ENCODE measurements around the gene RBM12. TPM values are rescaled to one million over a fixed set of nuclear protein-coding genes. Genes with fewer than 3 reads are reported as not detected.
A peak's percentile ranks its signal among the peaks of the same experiment; 100 is the strongest.

The RBM12 gene
- polyA plus RNA-seq, 1 donor (not counting 4 experiments of a cell fraction or from before 2014, with no cell fraction given): 98.9 TPM

DNA sequence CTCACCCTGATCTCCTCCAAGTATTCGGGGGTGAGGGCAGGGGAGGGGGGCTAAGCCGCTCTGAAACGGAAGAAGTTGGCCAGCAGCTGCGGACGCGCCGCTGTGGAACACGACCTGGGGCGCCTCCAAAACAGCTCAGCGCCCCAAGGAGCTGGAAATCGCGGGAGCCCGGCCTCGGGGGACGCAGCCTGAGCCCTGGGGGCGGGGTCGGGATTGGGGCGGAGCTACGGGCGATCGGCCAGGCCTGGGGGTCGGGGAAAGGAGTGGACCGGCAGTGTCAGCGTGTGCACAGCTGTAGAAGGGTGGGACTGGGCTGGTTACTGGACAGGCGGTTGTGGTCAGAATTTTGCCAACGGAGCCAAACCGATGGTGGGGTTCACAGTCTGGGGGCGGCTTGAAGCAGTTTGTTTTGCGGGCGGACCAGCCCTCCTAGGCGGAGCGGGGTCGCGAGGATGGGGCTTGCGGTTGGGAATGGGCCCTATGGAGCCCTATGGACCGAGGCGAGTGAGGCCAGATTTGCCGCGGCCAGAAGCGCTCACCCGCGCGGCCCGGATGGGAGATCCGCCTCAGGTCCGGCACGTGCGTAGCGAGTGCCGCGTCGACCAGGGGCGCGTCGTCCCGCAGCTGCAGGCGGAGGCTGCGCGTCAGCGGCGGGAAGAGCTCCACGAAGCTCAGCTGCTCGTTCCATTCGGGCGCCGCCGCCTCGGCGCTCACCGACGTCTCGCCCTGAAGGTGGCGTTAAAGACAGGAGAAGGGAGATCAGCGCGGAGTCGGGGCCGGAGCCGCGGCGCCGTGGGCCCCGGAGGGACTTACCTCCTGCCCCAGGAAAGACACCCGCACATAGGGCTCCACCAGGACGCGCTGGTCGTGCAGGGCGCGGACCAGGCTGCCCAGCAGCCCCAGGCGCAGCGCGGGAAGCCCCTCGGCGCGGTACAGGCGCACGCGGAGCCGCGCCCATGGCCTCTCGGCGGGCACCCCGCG lies 63.4 kb downstream of the RBM12 start:
- H3K9me1 ChIP-seq (ENCODE audit: control insufficient read depth, extremely low read depth, insufficient read depth, low read length): no peaks in the 10 kb centered on the region
- no peaks in the 10 kb centered on the region for H3K36me3 ChIP-seq (ENCODE audit: control insufficient read depth in 2 of 2, extremely low read depth in 1 of 2, insufficient read depth in 2 of 2, low read length in 2 of 2)
- H2AFZ ChIP-seq (ENCODE audit: control insufficient read depth, low read length): peak overlapping the region; percentile 80
- no peaks in the 10 kb centered on the region for H3K79me2 ChIP-seq (ENCODE audit: control insufficient read depth, insufficient read depth, low read length)
- no peaks in the 10 kb centered on the region for H3K9me3 ChIP-seq (ENCODE audit: control insufficient read depth, low read depth, low read length)
- dilution Hi-C loops (cut with MboI; ENCODE audit: extremely low pct_ligation_motif_present, low sequenced_read_pairs): no loop called here
- FAIRE-seq (no peak), DNase-seq (ENCODE audit: low read depth, low spot score) (no peak)
- no peaks in the 10 kb centered on the region for H4K20me1 ChIP-seq (ENCODE audit: control insufficient read depth, extremely low read depth, insufficient read depth, low read length)
- peaks cover 49% of the 10 kb centered on the region for H3K27me3 ChIP-seq (ENCODE audit: control insufficient read depth, extremely low read depth, insufficient read depth, low read length)
- TF ChIP-seq, protein P1, sequence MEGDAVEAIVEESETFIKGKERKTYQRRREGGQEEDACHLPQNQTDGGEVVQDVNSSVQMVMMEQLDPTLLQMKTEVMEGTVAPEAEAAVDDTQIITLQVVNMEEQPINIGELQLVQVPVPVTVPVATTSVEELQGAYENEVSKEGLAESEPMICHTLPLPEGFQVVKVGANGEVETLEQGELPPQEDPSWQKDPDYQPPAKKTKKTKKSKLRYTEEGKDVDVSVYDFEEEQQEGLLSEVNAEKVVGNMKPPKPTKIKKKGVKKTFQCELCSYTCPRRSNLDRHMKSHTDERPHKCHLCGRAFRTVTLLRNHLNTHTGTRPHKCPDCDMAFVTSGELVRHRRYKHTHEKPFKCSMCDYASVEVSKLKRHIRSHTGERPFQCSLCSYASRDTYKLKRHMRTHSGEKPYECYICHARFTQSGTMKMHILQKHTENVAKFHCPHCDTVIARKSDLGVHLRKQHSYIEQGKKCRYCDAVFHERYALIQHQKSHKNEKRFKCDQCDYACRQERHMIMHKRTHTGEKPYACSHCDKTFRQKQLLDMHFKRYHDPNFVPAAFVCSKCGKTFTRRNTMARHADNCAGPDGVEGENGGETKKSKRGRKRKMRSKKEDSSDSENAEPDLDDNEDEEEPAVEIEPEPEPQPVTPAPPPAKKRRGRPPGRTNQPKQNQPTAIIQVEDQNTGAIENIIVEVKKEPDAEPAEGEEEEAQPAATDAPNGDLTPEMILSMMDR (optimal IDR thresholded peaks at IDR 0.05 in 1 of 3, IDR thresholded peaks at IDR 0.05 in 1 of 3, conservative IDR thresholded peaks at IDR 0.05 in 1 of 3; ENCODE audit: extremely low read depth in 1 of 3, insufficient read depth in 2 of 3, low read length in 3 of 3): peak; percentile 25 to 72 (median 57)
- no peak for TF ChIP-seq EZH2 (IDR thresholded peaks at IDR 0.05; ENCODE audit: low read length)
- peak overlapping the region; percentile 41 for H3K9ac ChIP-seq (ENCODE audit: control insufficient read depth, extremely low read depth, insufficient read depth, low read length)
- H3K4me3 ChIP-seq (ENCODE audit: control insufficient read depth in 2 of 3, extremely low read depth in 1 of 3, insufficient read depth in 2 of 3, low read depth in 1 of 3, low read length in 3 of 3): peak overlapping the region; percentile 12 to 61 (median 59)
- H3K4me1 ChIP-seq (ENCODE audit: control insufficient read depth, extremely low read depth, insufficient read depth, low read length): peaks cover 7% of the 10 kb centered on the region
- no peak overlapping the region for H3K27ac ChIP-seq (ENCODE audit: control insufficient read depth, insufficient read depth, low read length)
- peak overlapping the region; percentile 87 for H3K4me2 ChIP-seq (ENCODE audit: control insufficient read depth, extremely low read depth, insufficient read depth, low read depth, low read length)

DNA sequence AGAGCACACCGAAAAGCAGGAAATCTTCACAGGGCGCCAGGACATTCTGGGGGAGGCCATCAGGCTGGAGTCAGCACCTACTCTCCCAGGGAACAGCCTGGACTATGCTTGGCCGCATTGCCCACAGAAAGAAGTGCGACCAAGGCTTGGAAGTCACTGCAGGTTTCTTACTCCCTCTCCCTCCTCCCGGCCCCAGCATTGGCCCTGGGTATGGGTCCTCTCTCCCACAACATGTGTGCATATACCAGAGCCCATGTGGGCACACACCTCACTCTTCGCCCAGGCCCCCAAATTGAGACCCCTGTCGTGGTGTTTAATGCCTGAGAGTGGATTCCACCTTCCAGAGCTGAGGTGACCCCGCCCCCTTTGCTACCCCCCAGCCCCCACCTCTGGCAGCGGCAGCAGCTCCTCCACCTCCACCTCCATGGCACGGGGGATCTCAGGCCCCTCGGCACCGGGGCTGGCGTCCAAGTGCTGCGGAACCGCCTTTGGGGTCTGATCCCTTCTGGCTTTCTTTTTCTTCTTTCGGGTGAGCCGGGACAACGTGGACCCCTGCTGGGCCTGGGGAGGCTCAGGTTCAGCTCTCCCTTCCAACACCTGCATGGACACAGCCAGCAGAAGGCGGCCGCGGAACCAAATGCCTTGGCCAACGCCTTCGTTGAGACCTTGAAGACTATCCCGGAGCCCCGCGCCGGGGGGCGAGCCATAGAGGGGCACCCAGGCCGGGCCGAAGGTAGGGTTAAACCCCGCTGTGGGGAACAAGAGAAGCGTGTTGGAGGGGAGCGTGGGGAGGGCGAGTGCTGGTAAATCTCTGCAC lies 64.3 kb downstream of the RBM12 start:
- H3K4me3 ChIP-seq (ENCODE audit: control insufficient read depth in 2 of 3, extremely low read depth in 1 of 3, insufficient read depth in 2 of 3, low read depth in 1 of 3, low read length in 3 of 3): no peak overlapping the region
- H3K27me3 ChIP-seq (ENCODE audit: control insufficient read depth, extremely low read depth, insufficient read depth, low read length): peaks cover 49% of the 10 kb centered on the region

More for the DNA sequence above, 64.3 kb downstream of the RBM12 start:
- TF ChIP-seq EZH2 (IDR thresholded peaks at IDR 0.05; ENCODE audit: low read length): no peak
- TF ChIP-seq, protein P1 (optimal IDR thresholded peaks at IDR 0.05 in 1 of 3, IDR thresholded peaks at IDR 0.05 in 1 of 3, conservative IDR thresholded peaks at IDR 0.05 in 1 of 3; ENCODE audit: extremely low read depth in 1 of 3, insufficient read depth in 2 of 3, low read length in 3 of 3): no peak
- FAIRE-seq (no peak), DNase-seq (ENCODE audit: low read depth, low spot score) (no peak)
- Histone ChIP-seq H3K27ac (ENCODE audit: control insufficient read depth, insufficient read depth, low read length) (no peak overlapping the region), H3K4me2 (ENCODE audit: control insufficient read depth, extremely low read depth, insufficient read depth, low read depth, low read length) (peak overlapping the region; percentile 87), H4K20me1 (ENCODE audit: control insufficient read depth, extremely low read depth, insufficient read depth, low read length) (no peaks in the 10 kb centered on the region), H2AFZ (ENCODE audit: control insufficient read depth, low read length) (no peak overlapping the region), H3K9me3 (ENCODE audit: control insufficient read depth, low read depth, low read length) (no peaks in the 10 kb centered on the region), H3K79me2 (ENCODE audit: control insufficient read depth, insufficient read depth, low read length) (no peaks in the 10 kb centered on the region), H3K9ac (ENCODE audit: control insufficient read depth, extremely low read depth, insufficient read depth, low read length) (no peak overlapping the region), H3K9me1 (ENCODE audit: control insufficient read depth, extremely low read depth, insufficient read depth, low read length) (no peaks in the 10 kb centered on the region), H3K4me1 (ENCODE audit: control insufficient read depth, extremely low read depth, insufficient read depth, low read length) (peaks cover 15% of the 10 kb centered on the region), H3K36me3 (ENCODE audit: control insufficient read depth in 2 of 2, extremely low read depth in 1 of 2, insufficient read depth in 2 of 2, low read length in 2 of 2) (no peaks in the 10 kb centered on the region)
- dilution Hi-C loops (cut with MboI; ENCODE audit: extremely low pct_ligation_motif_present, low sequenced_read_pairs): no loop called here

Data from keratinocyte (primary cell).